ENCODE data around the gene GCNT4. TPM values are rescaled to one million over a fixed set of nuclear protein-coding genes. Genes with fewer than 3 reads are reported as not detected.

GCNT4 gene
- total RNA-seq, 1 experiment from 2014 or later = 4.5 TPM

- H3K4me3 Mint-ChIP-seq (ENCODE audit: low read depth, unreplicated experiment) = no peak overlapping the region
- H3K27me3 Mint-ChIP-seq (ENCODE audit: unreplicated experiment) = no peaks in the 10 kb centered on the region
- H3K27ac Mint-ChIP-seq (ENCODE audit: unreplicated experiment) = no peak overlapping the region
- H3K36me3 Mint-ChIP-seq (ENCODE audit: insufficient read depth, unreplicated experiment) = peaks cover 6% of the 10 kb centered on the region
- H3K9me3 Mint-ChIP-seq (ENCODE audit: low read depth, unreplicated experiment) = no peaks in the 10 kb centered on the region
- CTCF ChIA-PET = no interaction called here
- peaks cover 26% of the 10 kb centered on the region for H3K4me1 Mint-ChIP-seq (ENCODE audit: low read depth, unreplicated experiment)
- DNase-seq = no peak
- no TSS peak for BruUV-seq (replicated peaks)
- TF ChIP-seq CTCF (IDR thresholded peaks at IDR 0.05; ENCODE audit: unreplicated experiment) = no peak
- intact Hi-C loops (cut with micrococcal nuclease; ENCODE audit: unreplicated experiment) = loop anchor here (10.0 kb wide), 1 partner anchor 175 kb away; the partner anchor contains the start of gene ANKRD31
Observed at GRCh38 chr5:75059912-75060545, 7.7 kb upstream of the GCNT4 start.

DNA sequence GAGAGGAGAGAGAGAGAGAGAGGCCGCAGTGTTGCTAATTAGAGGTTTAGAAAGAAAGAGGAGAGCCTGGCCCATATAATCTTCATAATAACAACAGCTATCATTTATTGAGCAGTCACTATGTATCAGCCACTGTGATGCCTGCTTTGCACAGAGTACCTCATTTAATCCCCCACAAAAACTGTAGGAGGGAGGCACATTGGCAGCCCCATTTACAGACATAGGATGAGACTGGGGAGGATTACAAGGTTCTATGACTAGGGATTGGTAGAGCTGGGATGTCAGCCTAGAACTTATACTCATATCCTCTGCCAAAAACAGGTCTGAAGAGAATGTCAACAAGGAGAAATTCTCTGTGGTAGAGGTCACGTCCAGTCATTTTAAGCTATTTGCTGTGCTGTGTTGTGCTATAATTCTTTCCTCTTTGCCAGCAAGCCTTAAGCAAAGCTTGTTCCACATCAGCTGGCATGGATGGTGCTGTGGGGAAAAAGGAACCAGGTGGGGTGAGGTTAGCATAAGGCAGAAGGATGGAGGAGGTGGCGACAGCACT, 6.7 kb upstream of the GCNT4 start:
- CTCF ChIA-PET = interaction anchor here (0.6 to 0.8 kb wide), 2 partner anchors 124 to 544 kb away, joined by 3 read pairs; no protein-coding TSS in a partner anchor
- Mint-ChIP-seq H3K36me3 (ENCODE audit: insufficient read depth, unreplicated experiment) (peaks cover 9% of the 10 kb centered on the region), H3K4me3 (ENCODE audit: low read depth, unreplicated experiment) (no peak overlapping the region), H3K9me3 (ENCODE audit: low read depth, unreplicated experiment) (no peaks in the 10 kb centered on the region), H3K27ac (ENCODE audit: unreplicated experiment) (no peak overlapping the region), H3K4me1 (ENCODE audit: low read depth, unreplicated experiment) (peaks cover 35% of the 10 kb centered on the region), H3K27me3 (ENCODE audit: unreplicated experiment) (no peaks in the 10 kb centered on the region)
- no peak for TF ChIP-seq CTCF (IDR thresholded peaks at IDR 0.05; ENCODE audit: unreplicated experiment)
- BruUV-seq (replicated peaks) = no TSS peak
- DNase-seq = no peak
- intact Hi-C loops (cut with micrococcal nuclease; ENCODE audit: unreplicated experiment) = loop anchor here (10.0 kb wide), 1 partner anchor 176 kb away; the partner anchor contains the start of gene ANKRD31

DNA sequence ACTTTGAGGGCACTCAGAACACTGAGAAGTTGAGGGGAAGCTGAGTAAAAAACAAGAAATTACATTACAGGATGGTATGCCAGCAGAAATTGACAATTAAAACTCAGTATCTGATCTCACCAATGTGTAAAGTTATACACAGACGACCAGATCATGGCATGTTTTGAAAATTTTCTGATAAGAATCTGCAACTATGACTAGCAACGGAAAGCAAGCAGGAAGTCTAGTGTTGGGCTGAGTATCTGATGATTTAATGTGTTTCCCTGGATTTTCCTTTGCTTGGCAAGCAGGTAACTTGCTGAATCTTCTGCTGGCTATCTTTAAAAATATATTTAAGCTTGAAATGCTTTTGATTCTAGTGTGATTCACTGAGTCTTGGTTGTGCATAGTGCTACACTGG, 5.2 kb upstream of the GCNT4 start:
- TF ChIP-seq CTCF (IDR thresholded peaks at IDR 0.05; ENCODE audit: unreplicated experiment) = no peak
- BruUV-seq (replicated peaks) = no TSS peak
- Mint-ChIP-seq H3K4me1 (ENCODE audit: low read depth, unreplicated experiment) (peaks cover 35% of the 10 kb centered on the region), H3K4me3 (ENCODE audit: low read depth, unreplicated experiment) (no peak overlapping the region), H3K27ac (ENCODE audit: unreplicated experiment) (no peak overlapping the region), H3K9me3 (ENCODE audit: low read depth, unreplicated experiment) (no peaks in the 10 kb centered on the region), H3K36me3 (ENCODE audit: insufficient read depth, unreplicated experiment) (peaks cover 23% of the 10 kb centered on the region), H3K27me3 (ENCODE audit: unreplicated experiment) (no peaks in the 10 kb centered on the region)
- no peak for DNase-seq
- intact Hi-C loops (cut with micrococcal nuclease; ENCODE audit: unreplicated experiment) = loop anchor here (10.0 kb wide), 1 partner anchor 177 kb away; the partner anchor contains the start of gene ANKRD31
- CTCF ChIA-PET = interaction anchor here (0.6 to 1.4 kb wide), 2 partner anchors 54 to 132 kb away, joined by 3 to 6 read pairs; no protein-coding TSS in a partner anchor

DNA sequence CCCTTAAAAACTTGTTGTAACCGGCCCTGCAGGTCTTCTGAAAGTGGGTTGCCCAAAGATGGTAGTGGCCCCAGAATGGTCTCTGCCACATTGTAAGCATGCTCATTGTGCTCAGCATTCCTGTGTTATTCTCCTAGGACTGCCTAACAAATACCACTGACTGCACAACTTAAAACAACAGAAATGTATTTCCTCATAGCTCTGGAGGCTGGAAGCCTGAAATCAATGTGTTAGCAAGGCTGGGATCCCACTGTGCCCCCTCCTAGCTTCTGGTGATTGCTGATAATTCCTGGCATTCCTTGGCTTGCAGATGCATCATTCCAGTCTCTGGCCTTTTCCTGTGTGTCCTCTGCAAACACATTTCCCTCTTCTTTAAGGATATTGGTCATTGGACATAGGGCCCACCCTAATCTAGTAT, 3.4 kb upstream of the GCNT4 start:
- no peak for DNase-seq
- Mint-ChIP-seq H3K4me1 (ENCODE audit: low read depth, unreplicated experiment) (peaks cover 50% of the 10 kb centered on the region), H3K9me3 (ENCODE audit: low read depth, unreplicated experiment) (no peaks in the 10 kb centered on the region), H3K4me3 (ENCODE audit: low read depth, unreplicated experiment) (no peak overlapping the region), H3K36me3 (ENCODE audit: insufficient read depth, unreplicated experiment) (peaks cover 37% of the 10 kb centered on the region), H3K27me3 (ENCODE audit: unreplicated experiment) (no peaks in the 10 kb centered on the region), H3K27ac (ENCODE audit: unreplicated experiment) (peak overlapping the region; percentile 57)
- intact Hi-C loops (cut with micrococcal nuclease; ENCODE audit: unreplicated experiment) = loop anchor here (10.0 kb wide), 1 partner anchor 179 kb away; the partner anchor contains the start of gene ANKRD31
- CTCF ChIA-PET = no interaction called here
- BruUV-seq (replicated peaks) = no TSS peak
- TF ChIP-seq CTCF (IDR thresholded peaks at IDR 0.05; ENCODE audit: unreplicated experiment) = no peak

All from Calu3 (cell line).